ENCODE measurements around the gene MYLK.

- TF ChIP-seq EZH2 (IDR thresholded peaks at IDR 0.05; ENCODE audit: borderline replicate concordance, insufficient read depth, low read depth, low read length, poor library complexity, severe bottlenecking) (no peak), CTCF (IDR thresholded peaks at IDR 0.05) (no peak)
Observed at GRCh38 chr3:123819949-123820348, 64.2 kb downstream of the MYLK start.

Measured in B cell (primary cell).